Testis (tissue), 3 donors: ENCODE measurements around the gene PIN4. TPM values are rescaled to one million over a fixed set of nuclear protein-coding genes. Genes with fewer than 3 reads are reported as not detected.

ENCODE experiments used
- DNase-seq: peaks from one replicate; pipeline ENCODE4 v3.0.0-alpha.2; 2019
- H3K27ac ChIP-seq, 2 donors: fragments of 200-600 bp; sonication (generic); one replicate each; pipeline ENCODE4 v1.5.1; 2019
- H3K27me3 ChIP-seq: fragments of 200-600 bp; sonication (generic); one replicate; pipeline ENCODE4 v1.5.1; 2019
- H3K36me3 ChIP-seq: fragments of 200-600 bp; sonication (generic); one replicate; pipeline ENCODE4 v1.5.1; 2017; ENCODE audit warnings: low read depth; ENCODE audit errors: missing control alignments
- H3K4me1 ChIP-seq: fragments of 200-600 bp; sonication (generic); one replicate; pipeline ENCODE4 v1.5.1; 2019
- H3K4me3 ChIP-seq, 2 donors: fragments of 200-600 bp; sonication (generic); one replicate each; pipeline ENCODE4 v1.5.1; 2017 to 2019
- H3K9me3 ChIP-seq: fragments of 200-600 bp; sonication (generic); one replicate; pipeline ENCODE4 v1.5.1; 2017
- CTCF ChIP-seq, 3 experiments: fragments of 450-650 bp in 2 of 3; fragments of 200-600 bp in 1 of 3; sonication (generic) in 1 of 3; IDR thresholded peaks; one replicate each; pipeline ENCODE4 v1.5.1; 2016 to 2019; ENCODE audit warnings: antibody characterized with exemption in 3 of 3, mild to moderate bottlenecking in 2 of 3, moderate library complexity in 1 of 3
- POLR2A ChIP-seq: fragments of 450-650 bp; IDR thresholded peaks from one replicate; pipeline ENCODE4 v1.6.1; 2017; ENCODE audit warnings: antibody characterized with exemption, mild to moderate bottlenecking, moderate library complexity
- WGBS, 2 donors: methylation state at CpG; one replicate each; pipeline ENCODE4 v1.1.5; 2018; 5-methylcytosine and 5-hydroxymethylcytosine counted together
- intact Hi-C: fragments of 100-400 bp; cut with DNase I; formaldehyde crosslinking; loops from one replicate; pipeline ENCODE4 v1.15.1; 2023; ENCODE audit warnings: low total_unique reads
- polyA plus RNA-seq: library from polyadenylated mRNA; stranded (reverse); fragments of 350-450 nt; fragmentation: Illumina TruSeq; extraction: RNeasy Lipid Tissue Mini Kit (QIAGEN cat#74804); gene quantifications from one replicate; pipeline ENCODE4 v1.2.3, GENCODE V29; 2014; ENCODE audit warnings: low read depth, low replicate concordance; ENCODE audit not compliant: insufficient read depth
- total RNA-seq, 2 donors: library from RNA; depleted of rRNA; stranded (reverse); fragments of >200 nt; gene quantifications; one replicate each; pipeline ENCODE4 v1.2.3, GENCODE V29; 2016

The PIN4 gene
- total and polyA plus RNA-seq, 3 donors from 2014 or later: 8.2 to 8.7 (median 8.2) TPM

- no peak for DNase-seq
- 88 to 94% methylated on average over 7 of the region's 7 CpGs for WGBS, 2 donors
- Histone ChIP-seq H3K36me3 (no peaks in the 10 kb centered on the region), H3K27me3 (no peaks in the 10 kb centered on the region), H3K27ac (no peak overlapping the region), H3K4me3 (no peak overlapping the region), H3K9me3 (no peaks in the 10 kb centered on the region), H3K4me1 (no peaks in the 10 kb centered on the region)
- intact Hi-C loops: no loop called here
- TF ChIP-seq POLR2A (no peak), CTCF (IDR thresholded peaks at IDR 0.05) (no peak)
Measured at GRCh38 chrX:72201836-72202536, 20.4 kb downstream of the PIN4 start.

- H3K9me3 ChIP-seq: no peaks in the 10 kb centered on the region
- no peaks in the 10 kb centered on the region for H3K27me3 ChIP-seq
- no peak for TF ChIP-seq CTCF (IDR thresholded peaks at IDR 0.05)
- TF ChIP-seq POLR2A: no peak
- H3K36me3 ChIP-seq: no peaks in the 10 kb centered on the region
- DNase-seq: no peak
- no peak overlapping the region for H3K4me3 ChIP-seq
- intact Hi-C loops: no loop called here
- no peaks in the 10 kb centered on the region for H3K4me1 ChIP-seq
- no peak overlapping the region for H3K27ac ChIP-seq
- WGBS, 2 donors: 70 to 80% methylated on average over 4 of the region's 4 CpGs
Measured at GRCh38 chrX:72202792-72203401, 21.3 kb downstream of the PIN4 start.

DNA sequence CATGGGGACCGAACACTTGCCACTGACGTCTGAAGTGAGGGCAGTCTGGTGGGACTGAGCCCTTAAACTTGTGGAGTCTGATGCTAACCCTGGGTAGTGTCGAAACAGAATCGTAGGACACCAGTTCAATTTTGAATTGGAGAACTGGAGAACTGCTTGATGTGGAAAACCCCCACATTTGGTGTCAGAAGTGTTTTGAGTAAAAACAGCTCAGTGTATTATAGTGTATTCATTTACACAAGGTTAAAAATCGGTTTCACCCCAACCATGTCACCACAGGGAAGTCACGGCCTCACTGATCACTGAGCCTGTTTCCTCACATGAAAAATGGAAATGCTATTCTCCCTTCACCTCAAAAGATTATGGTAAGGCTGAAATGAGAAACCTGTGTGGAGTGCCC lies 21.9 kb downstream of the PIN4 start:
- no peak overlapping the region for H3K4me3 ChIP-seq
- intact Hi-C loops: no loop called here
- no peak for DNase-seq
- TF ChIP-seq POLR2A (no peak), CTCF (IDR thresholded peaks at IDR 0.05) (no peak)
- no peaks in the 10 kb centered on the region for H3K9me3 ChIP-seq
- no peaks in the 10 kb centered on the region for H3K4me1 ChIP-seq
- H3K27me3 ChIP-seq: no peaks in the 10 kb centered on the region
- H3K36me3 ChIP-seq: no peaks in the 10 kb centered on the region
- 67 to 95% methylated on average over 3 to 6 of the region's 6 CpGs for WGBS, 2 donors
- no peak overlapping the region for H3K27ac ChIP-seq

DNA sequence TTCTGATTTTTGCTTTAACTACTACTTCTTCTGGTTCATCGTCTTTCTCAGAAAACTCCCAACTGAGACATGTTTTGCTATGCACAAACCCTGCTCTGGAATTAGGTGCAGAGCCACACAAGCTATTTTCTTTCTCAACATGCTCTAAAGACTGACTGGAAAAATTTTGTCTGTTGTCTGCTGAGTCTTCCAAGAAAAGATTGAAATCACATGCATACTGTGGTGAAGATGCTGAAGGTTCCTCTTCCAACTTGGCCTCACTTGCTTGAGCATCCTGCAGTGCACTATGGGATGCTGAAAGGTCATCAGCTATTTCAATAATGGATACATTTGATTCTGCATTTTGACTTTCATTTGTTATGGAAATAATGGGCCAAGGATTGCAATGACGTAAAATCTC lies 24.1 kb downstream of the PIN4 start:
- H3K9me3 ChIP-seq: no peaks in the 10 kb centered on the region
- no peak overlapping the region for H3K4me3 ChIP-seq
- H3K4me1 ChIP-seq: no peaks in the 10 kb centered on the region
- no peaks in the 10 kb centered on the region for H3K36me3 ChIP-seq
- intact Hi-C loops: no loop called here
- TF ChIP-seq CTCF (IDR thresholded peaks at IDR 0.05): no peak
- no peak for TF ChIP-seq POLR2A
- no peak for DNase-seq
- H3K27ac ChIP-seq: no peak overlapping the region
- WGBS, 2 donors: 100% methylated on average over 2 of the region's 2 CpGs
- no peaks in the 10 kb centered on the region for H3K27me3 ChIP-seq

DNA sequence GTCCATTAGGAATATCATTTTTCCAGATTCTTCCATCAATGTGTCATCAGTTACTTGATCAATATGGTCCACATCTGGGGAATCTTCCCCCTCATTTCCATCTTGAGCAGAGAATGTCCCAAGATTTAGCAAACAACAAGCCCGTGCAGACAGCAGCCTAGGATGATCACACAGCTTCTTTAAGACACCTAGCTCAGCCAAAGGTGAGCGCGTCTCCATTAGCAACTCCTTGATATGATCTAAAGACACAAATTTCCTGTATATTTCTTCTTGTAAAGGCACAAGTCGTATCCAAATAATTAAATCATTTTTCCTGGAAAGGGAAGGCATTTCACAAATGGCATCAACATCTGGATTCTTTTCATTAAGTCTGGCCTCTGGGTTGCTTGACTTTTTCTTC lies 25.8 kb downstream of the PIN4 start:
- DNase-seq: no peak
- Histone ChIP-seq H3K4me3 (no peak overlapping the region), H3K27ac (no peak overlapping the region), H3K9me3 (no peaks in the 10 kb centered on the region), H3K27me3 (no peaks in the 10 kb centered on the region), H3K36me3 (no peaks in the 10 kb centered on the region), H3K4me1 (no peaks in the 10 kb centered on the region)
- WGBS, 2 donors: 95 to 98% methylated on average over 4 of the region's 4 CpGs
- intact Hi-C loops: no loop called here
- no peak for TF ChIP-seq CTCF (IDR thresholded peaks at IDR 0.05)
- no peak for TF ChIP-seq POLR2A
